GM12878 (cell line): Measurements from ENCODE around the gene PCDHGA1. TPM values are rescaled to one million over a fixed set of nuclear protein-coding genes. Genes with fewer than 3 reads are reported as not detected.

Experiments
- BMI1 ChIP-seq: fragments of 450-650 bp; IDR thresholded peaks from 2 replicates; pipeline ENCODE4 v1.6.1; 2016; ENCODE audit warnings: mild to moderate bottlenecking, moderate library complexity, borderline replicate concordance
- CHD1 ChIP-seq: IDR thresholded peaks from 2 replicates; pipeline ENCODE4 v1.6.1; 2012; ENCODE audit warnings: low read depth, low read length, improper control_type of control experiment
- ETV6 ChIP-seq, 2 experiments: fragments of 450-650 bp in 1 of 2; IDR thresholded peaks in 1 of 2; conservative IDR thresholded peaks in 1 of 2; 2 replicates each; pipeline ENCODE4 v1.6.1; 2014; ENCODE audit warnings: antibody characterized with exemption in 1 of 2, borderline replicate concordance in 1 of 2, low read depth in 1 of 2, mild to moderate bottlenecking in 1 of 2, moderate library complexity in 1 of 2
- EZH2 ChIP-seq: IDR thresholded peaks from 2 replicates; pipeline ENCODE4 v1.6.1; 2012; ENCODE audit warnings: low read depth, mild to moderate bottlenecking, control low read depth, inconsistent platforms, low read length, borderline replicate concordance; ENCODE audit not compliant: control insufficient read depth
- IRF5 ChIP-seq: fragments of 450-650 bp; IDR thresholded peaks from 2 replicates; pipeline ENCODE4 v1.6.1; 2017; ENCODE audit warnings: borderline replicate concordance
- NBN ChIP-seq: fragments of 450-650 bp; IDR thresholded peaks from 2 replicates; pipeline ENCODE4 v1.6.1; 2016
- POLR2AphosphoS5 ChIP-seq: IDR thresholded peaks from 2 replicates; pipeline ENCODE4 v1.6.1; 2011; ENCODE audit warnings: mild to moderate bottlenecking, low read length, inconsistent platforms
- TBL1XR1 ChIP-seq: IDR thresholded peaks from 2 replicates; pipeline ENCODE4 v1.6.1; 2012; ENCODE audit warnings: low read depth, low read length, improper control_type of control experiment
- WRNIP1 ChIP-seq: IDR thresholded peaks from 2 replicates; pipeline ENCODE4 v1.6.1; 2011; ENCODE audit warnings: low read depth, low read length, improper control_type of control experiment, borderline replicate concordance
- ZBTB4 ChIP-seq: fragments of 450-650 bp; formaldehyde crosslinking; IDR thresholded peaks from 2 replicates; pipeline ENCODE4 v1.4.0; 2022; ENCODE audit warnings: mild to moderate bottlenecking, moderate library complexity
- ZNF622 ChIP-seq: fragments of 450-650 bp; IDR thresholded peaks from 2 replicates; pipeline ENCODE4 v1.6.1; 2017; ENCODE audit warnings: mild to moderate bottlenecking, inconsistent platforms
- ZSCAN29 ChIP-seq: fragments of 450-650 bp; IDR thresholded peaks from 2 replicates; pipeline ENCODE4 v1.6.1; 2017; ENCODE audit warnings: mild to moderate bottlenecking, moderate library complexity
- polyA plus RNA-seq, 11 experiments: library from polyadenylated mRNA; depleted of rRNA in 4 of 11; unstranded in 6 of 11; stranded (reverse) in 5 of 11; fragments of >200 nt; fragmentation: Nextera tagmentation in 4 of 11; fragmentation: Illumina TruSeq in 1 of 11; extraction: Ambion mirVana in 4 of 11; extraction: Trizol in 1 of 11; gene quantifications; 1 replicate in 1 of 11; 2 replicates in 10 of 11; pipeline versions ENCODE4 v1.2.1 to v1.2.3, GENCODE V29; 2011 to 2016; ENCODE audit warnings: inconsistent platforms in 2 of 11, missing spikeins in 2 of 11, low read depth in 1 of 11
- total RNA-seq, 4 experiments: library from RNA; depleted of rRNA in 3 of 4; stranded (reverse); fragments of >200 nt in 3 of 4; fragmentation: Illumina TruSeq in 1 of 4; extraction: Trizol in 1 of 4; gene quantifications; 2 replicates each; pipeline versions ENCODE4 v1.2.1 to v1.2.3, GENCODE V29; 2013 to 2021
- TF ChIP-seq, protein P1 (sequence below): fragments of 450-650 bp; IDR thresholded peaks from 2 replicates; pipeline ENCODE4 v1.6.1; 2017; ENCODE audit warnings: mild to moderate bottlenecking, moderate library complexity
- TF ChIP-seq, protein P2 (sequence below): IDR thresholded peaks from 2 replicates; pipeline ENCODE4 v1.6.1; 2012; ENCODE audit warnings: low read depth, low read length, improper control_type of control experiment

PCDHGA1 gene
- total and polyA plus RNA-seq, 10 of the 15 experiments (the other 5 are each of a cell fraction or from before 2014, with no cell fraction given): 0.02 to 0.51 (median 0.19) TPM; not detected in 3

DNA sequence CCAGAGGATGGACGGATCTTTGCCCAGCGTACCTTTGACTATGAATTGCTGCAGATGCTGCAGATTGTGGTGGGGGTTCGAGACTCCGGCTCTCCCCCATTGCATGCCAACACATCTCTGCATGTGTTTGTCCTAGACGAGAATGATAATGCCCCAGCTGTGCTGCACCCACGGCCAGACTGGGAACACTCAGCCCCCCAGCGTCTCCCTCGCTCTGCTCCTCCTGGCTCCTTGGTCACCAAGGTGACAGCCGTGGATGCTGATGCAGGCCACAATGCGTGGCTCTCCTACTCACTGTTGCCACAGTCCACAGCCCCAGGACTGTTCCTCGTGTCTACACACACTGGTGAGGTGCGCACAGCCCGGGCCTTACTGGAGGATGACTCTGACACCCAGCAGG lies 160.5 kb downstream of the PCDHGA1 start (continued):
- TF ChIP-seq, protein P1, sequence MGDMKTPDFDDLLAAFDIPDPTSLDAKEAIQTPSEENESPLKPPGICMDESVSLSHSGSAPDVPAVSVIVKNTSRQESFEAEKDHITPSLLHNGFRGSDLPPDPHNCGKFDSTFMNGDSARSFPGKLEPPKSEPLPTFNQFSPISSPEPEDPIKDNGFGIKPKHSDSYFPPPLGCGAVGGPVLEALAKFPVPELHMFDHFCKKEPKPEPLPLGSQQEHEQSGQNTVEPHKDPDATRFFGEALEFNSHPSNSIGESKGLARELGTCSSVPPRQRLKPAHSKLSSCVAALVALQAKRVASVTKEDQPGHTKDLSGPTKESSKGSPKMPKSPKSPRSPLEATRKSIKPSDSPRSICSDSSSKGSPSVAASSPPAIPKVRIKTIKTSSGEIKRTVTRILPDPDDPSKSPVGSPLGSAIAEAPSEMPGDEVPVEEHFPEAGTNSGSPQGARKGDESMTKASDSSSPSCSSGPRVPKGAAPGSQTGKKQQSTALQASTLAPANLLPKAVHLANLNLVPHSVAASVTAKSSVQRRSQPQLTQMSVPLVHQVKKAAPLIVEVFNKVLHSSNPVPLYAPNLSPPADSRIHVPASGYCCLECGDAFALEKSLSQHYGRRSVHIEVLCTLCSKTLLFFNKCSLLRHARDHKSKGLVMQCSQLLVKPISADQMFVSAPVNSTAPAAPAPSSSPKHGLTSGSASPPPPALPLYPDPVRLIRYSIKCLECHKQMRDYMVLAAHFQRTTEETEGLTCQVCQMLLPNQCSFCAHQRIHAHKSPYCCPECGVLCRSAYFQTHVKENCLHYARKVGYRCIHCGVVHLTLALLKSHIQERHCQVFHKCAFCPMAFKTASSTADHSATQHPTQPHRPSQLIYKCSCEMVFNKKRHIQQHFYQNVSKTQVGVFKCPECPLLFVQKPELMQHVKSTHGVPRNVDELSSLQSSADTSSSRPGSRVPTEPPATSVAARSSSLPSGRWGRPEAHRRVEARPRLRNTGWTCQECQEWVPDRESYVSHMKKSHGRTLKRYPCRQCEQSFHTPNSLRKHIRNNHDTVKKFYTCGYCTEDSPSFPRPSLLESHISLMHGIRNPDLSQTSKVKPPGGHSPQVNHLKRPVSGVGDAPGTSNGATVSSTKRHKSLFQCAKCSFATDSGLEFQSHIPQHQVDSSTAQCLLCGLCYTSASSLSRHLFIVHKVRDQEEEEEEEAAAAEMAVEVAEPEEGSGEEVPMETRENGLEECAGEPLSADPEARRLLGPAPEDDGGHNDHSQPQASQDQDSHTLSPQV: no peak
- TF ChIP-seq IRF5 (no peak), ZSCAN29 (no peak), BMI1 (no peak), WRNIP1 (no peak), EZH2 (no peak), ZBTB4 (CRISPR knock-in tag) (no peak), TBL1XR1 (no peak), POLR2AphosphoS5 (no peak), ETV6 (conservative IDR thresholded peaks at IDR 0.05 in 1 of 2, IDR thresholded peaks at IDR 0.05 in 1 of 2; ENCODE audit: borderline replicate concordance in 1 of 2, low read depth in 1 of 2) (no peak), ZNF622 (no peak), NBN (no peak), CHD1 (no peak)
- TF ChIP-seq, protein P2, sequence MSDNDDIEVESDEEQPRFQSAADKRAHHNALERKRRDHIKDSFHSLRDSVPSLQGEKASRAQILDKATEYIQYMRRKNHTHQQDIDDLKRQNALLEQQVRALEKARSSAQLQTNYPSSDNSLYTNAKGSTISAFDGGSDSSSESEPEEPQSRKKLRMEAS: no peak
